Right lobe of liver (tissue), 4 donors: ENCODE results near the gene IER2.

Experiments used
- CTCF ChIP-seq, 4 donors: fragments of 200-600 bp in 3 of 4; fragments of 450-650 bp in 1 of 4; IDR thresholded peaks; one replicate each; pipeline versions ENCODE4 v1.5.1 to v1.8.0; 2016 to 2022; ENCODE audit warnings: antibody characterized with exemption in 4 of 4, mild to moderate bottlenecking in 2 of 4
- POLR2A ChIP-seq: fragments of 450-650 bp; IDR thresholded peaks from one replicate; pipeline ENCODE4 v1.6.1; 2017; ENCODE audit warnings: antibody characterized with exemption, mild to moderate bottlenecking
- donor health status: DM: no; HTN: no; CAD: no.
- donor health status: DM: no; HTN: no; CAD: no.
- donor health status: DM: no; HTN: yes; CAD: no.

DNA sequence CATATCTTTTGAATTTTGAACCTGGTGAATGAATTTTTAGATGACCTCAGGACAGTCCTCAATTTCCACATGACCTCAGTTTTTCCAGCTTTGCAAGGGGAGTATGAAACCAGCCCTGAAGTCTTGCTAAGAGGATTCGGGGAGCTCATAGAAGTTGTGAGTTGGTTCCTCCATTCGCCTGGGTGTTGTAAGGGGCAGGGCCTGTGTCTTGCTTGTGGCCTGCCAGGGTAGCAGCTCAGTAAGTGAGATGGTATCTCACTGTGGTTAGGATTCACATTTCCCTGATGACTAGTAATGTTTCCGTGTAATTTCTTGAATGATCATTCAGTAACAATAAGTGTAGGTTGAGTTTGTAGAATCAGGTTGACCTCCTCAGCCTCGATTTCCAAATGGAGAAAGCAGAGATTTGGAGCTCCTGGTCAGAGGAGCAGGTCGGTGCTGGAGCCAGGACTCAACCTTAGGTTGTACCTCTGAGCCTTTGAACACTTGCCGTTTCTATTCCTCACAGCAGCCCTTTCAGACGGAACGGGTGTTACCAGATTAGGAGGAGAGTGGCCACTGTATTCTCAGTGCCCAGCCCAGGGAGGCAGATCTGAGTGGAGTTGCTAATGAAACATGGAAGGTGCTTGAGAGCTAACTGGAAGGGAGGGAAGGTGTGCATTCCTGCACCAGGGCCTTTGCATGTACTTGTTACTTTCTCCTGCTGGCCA is 17.6 kb upstream of the IER2 start:
- no peak for TF ChIP-seq CTCF (IDR thresholded peaks at IDR 0.05)
- TF ChIP-seq POLR2A, result no peak
